PC-3 (cell line): ENCODE data around the gene SLC25A27. TPM values are rescaled to one million over a fixed set of nuclear protein-coding genes. Genes with fewer than 3 reads are reported as not detected.

Experiments used
- ATAC-seq: fragments of 200-7000 bp; cut with Tn5 transposase; 2 replicates; pipeline ENCODE4 v1.9.1; 2020; ENCODE audit warnings: mild to moderate bottlenecking, moderate library complexity
- BruUV-seq: library from RNA; stranded (reverse); fragments of 400-500 nt; replicated peaks from 2 replicates; lab custom pipeline; 2021; lab: Mats Ljungman, UMichigan
- CTCF ChIA-PET: fragments of 300-600 bp; sonication (Branson Sonifier 250); formaldehyde crosslinking; loops from one replicate; lab custom pipeline; 2022; ENCODE audit warnings: antibody characterized with exemption; lab: Charles Lee
- POLR2A ChIA-PET: fragments of 300-600 bp; sonication (Branson Sonifier 250); formaldehyde crosslinking; loops from one replicate; lab custom pipeline; 2022; ENCODE audit warnings: antibody characterized with exemption; ENCODE audit not compliant: unreplicated experiment; lab: Charles Lee
- DNase-seq: peaks from one replicate; pipeline ENCODE4 v3.0.0-alpha.2; 2015
- H2AFZ ChIP-seq: fragments of 300-600 bp; sonication (generic); 2 replicates; pipeline ENCODE4 v1.6.0; 2016; ENCODE audit warnings: antibody characterized with exemption, low read length
- H3F3A ChIP-seq: fragments of 300-600 bp; sonication (generic); one replicate; pipeline ENCODE4 v1.6.0; 2017; ENCODE audit warnings: antibody characterized with exemption, low read length, control low read depth, mild to moderate bottlenecking; ENCODE audit not compliant: unreplicated experiment
- H3K27ac ChIP-seq: fragments of 300-600 bp; sonication (generic); 2 replicates; pipeline ENCODE4 v1.5.1; 2016; ENCODE audit warnings: mild to moderate bottlenecking, low read length
- H3K27me3 ChIP-seq: fragments of 300-600 bp; sonication (generic); 2 replicates; pipeline ENCODE4 v1.6.1; 2016; ENCODE audit warnings: low read length, mixed read lengths
- H3K36me3 ChIP-seq: fragments of 300-600 bp; sonication (generic); 2 replicates; pipeline ENCODE4 v1.6.1; 2016; ENCODE audit warnings: low read depth, mixed run types, low read length, mixed read lengths
- H3K4me1 ChIP-seq: fragments of 300-600 bp; sonication (generic); 2 replicates; pipeline ENCODE4 v1.5.1; 2016; ENCODE audit warnings: low read length; ENCODE audit not compliant: insufficient read depth
- H3K4me2 ChIP-seq: fragments of 300-600 bp; sonication (generic); 2 replicates; pipeline ENCODE4 v1.6.0; 2016; ENCODE audit warnings: low read length
- H3K4me3 ChIP-seq: fragments of 300-600 bp; sonication (generic); 2 replicates; pipeline ENCODE4 v1.5.1; 2016; ENCODE audit warnings: mild to moderate bottlenecking, low read length, mixed read lengths
- H3K79me2 ChIP-seq: fragments of 300-600 bp; sonication (generic); 2 replicates; pipeline ENCODE4 v1.6.1; 2017; ENCODE audit warnings: low read length, mixed read lengths
- H3K9ac ChIP-seq: fragments of 300-600 bp; sonication (generic); 2 replicates; pipeline ENCODE4 v1.6.0; 2016; ENCODE audit warnings: mild to moderate bottlenecking, low read length
- H3K9me2 ChIP-seq: fragments of 300-600 bp; sonication (generic); replicated peaks from 2 replicates; pipeline ENCODE4 v1.6.1; 2016; ENCODE audit warnings: mixed run types, low read length, mixed read lengths
- H3K9me3 ChIP-seq: fragments of 300-600 bp; sonication (generic); 2 replicates; pipeline ENCODE4 v1.6.1; 2016; ENCODE audit warnings: low read length, mixed read lengths
- H4K20me1 ChIP-seq: fragments of 300-600 bp; sonication (generic); 2 replicates; pipeline ENCODE4 v1.6.1; 2016; ENCODE audit warnings: low read length, mixed read lengths
- EZH2 ChIP-seq: fragments of 300-600 bp; sonication (generic); IDR thresholded peaks from one replicate; pipeline ENCODE4 v1.6.1; 2017; ENCODE audit warnings: antibody characterized with exemption, mild to moderate bottlenecking, low read length; ENCODE audit not compliant: unreplicated experiment
- EZH2phosphoT487 ChIP-seq: fragments of 300-600 bp; sonication (generic); IDR thresholded peaks from 2 replicates; pipeline ENCODE4 v1.6.1; 2018; ENCODE audit warnings: mild to moderate bottlenecking, antibody characterized with exemption, low read length, borderline replicate concordance
- intact Hi-C: fragments of 100-400 bp; cut with micrococcal nuclease; formaldehyde crosslinking; loops from 2 replicates; pipeline ENCODE4 v1.9.0; 2023
- total RNA-seq: library from RNA; depleted of rRNA; stranded (reverse); fragments of >200 nt; gene quantifications from 2 replicates; pipeline ENCODE4 v1.2.3, GENCODE V29; 2014
- TF ChIP-seq, protein P1 (sequence below): fragments of 300-600 bp; sonication (generic); conservative IDR thresholded peaks from 2 replicates; pipeline ENCODE4 v1.5.1; 2017; ENCODE audit warnings: antibody characterized with exemption, low read depth, mild to moderate bottlenecking, low read length

SLC25A27 gene
- total RNA-seq, 1 experiment from 2014 or later: 3.8 TPM

DNA sequence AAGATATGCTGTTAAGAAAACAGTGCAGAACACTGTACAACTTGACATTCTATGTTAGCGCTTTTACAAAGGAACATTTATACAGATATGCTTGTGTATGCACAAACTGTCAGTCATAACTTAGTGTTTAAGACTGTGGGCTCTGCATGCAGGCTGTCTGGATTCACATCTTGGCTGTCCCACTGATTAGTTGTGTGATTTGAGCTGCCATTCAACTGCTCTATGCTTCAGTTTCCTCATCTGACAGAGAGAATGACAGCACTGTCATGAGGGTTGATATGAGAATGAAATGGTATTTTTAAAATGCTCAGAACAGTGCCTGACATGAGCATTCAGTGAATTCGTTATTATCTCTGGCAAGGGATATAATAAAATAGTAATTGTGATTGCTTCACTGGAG, 8.7 kb downstream of the SLC25A27 start:
- Histone ChIP-seq H3K4me2 (no peak overlapping the region), H3K4me3 (no peak overlapping the region), H2AFZ (no peak overlapping the region), H3K27ac (no peak overlapping the region), H3K9me3 (no peaks in the 10 kb centered on the region), H3F3A (no peaks in the 10 kb centered on the region), H3K9ac (no peak overlapping the region), H3K9me2 (no peaks in the 10 kb centered on the region), H3K27me3 (no peaks in the 10 kb centered on the region), H4K20me1 (no peaks in the 10 kb centered on the region), H3K4me1 (no peaks in the 10 kb centered on the region), H3K36me3 (no peaks in the 10 kb centered on the region), H3K79me2 (no peaks in the 10 kb centered on the region)
- intact Hi-C loops: no loop called here
- ChIA-PET POLR2A (no interaction called here), CTCF (no interaction called here)
- no peak for ATAC-seq
- BruUV-seq: no TSS peak
- DNase-seq: no peak
- TF ChIP-seq EZH2phosphoT487 (no peak), EZH2 (no peak)
- TF ChIP-seq, protein P1, sequence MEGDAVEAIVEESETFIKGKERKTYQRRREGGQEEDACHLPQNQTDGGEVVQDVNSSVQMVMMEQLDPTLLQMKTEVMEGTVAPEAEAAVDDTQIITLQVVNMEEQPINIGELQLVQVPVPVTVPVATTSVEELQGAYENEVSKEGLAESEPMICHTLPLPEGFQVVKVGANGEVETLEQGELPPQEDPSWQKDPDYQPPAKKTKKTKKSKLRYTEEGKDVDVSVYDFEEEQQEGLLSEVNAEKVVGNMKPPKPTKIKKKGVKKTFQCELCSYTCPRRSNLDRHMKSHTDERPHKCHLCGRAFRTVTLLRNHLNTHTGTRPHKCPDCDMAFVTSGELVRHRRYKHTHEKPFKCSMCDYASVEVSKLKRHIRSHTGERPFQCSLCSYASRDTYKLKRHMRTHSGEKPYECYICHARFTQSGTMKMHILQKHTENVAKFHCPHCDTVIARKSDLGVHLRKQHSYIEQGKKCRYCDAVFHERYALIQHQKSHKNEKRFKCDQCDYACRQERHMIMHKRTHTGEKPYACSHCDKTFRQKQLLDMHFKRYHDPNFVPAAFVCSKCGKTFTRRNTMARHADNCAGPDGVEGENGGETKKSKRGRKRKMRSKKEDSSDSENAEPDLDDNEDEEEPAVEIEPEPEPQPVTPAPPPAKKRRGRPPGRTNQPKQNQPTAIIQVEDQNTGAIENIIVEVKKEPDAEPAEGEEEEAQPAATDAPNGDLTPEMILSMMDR: no peak

- Histone ChIP-seq H3K4me1 (no peaks in the 10 kb centered on the region), H3K4me2 (no peak overlapping the region)
- CTCF ChIA-PET: no interaction called here
Measured at GRCh38 chr6:46667377-46667776, 14.6 kb downstream of the SLC25A27 start.

DNA sequence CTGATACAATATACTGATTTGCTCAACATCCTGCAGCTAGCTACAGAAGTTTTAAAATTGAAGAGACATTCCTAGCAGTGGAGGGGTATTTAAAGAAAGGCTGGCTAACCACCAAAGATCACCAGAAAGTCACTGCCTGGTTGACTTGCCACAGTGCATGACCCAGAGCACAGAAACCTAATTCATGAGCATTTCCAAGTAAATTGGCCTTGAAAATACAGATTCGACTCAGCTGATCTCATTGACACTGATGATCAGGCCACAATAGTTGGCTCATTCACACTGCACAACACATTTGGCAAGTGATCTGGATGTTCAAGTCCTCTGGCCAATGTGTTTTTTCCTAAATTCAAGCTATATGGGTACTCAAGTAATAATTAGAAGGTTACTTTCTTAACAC, 21.6 kb downstream of the SLC25A27 start:
- Histone ChIP-seq H2AFZ (no peak overlapping the region), H3K9me2 (no peaks in the 10 kb centered on the region), H4K20me1 (no peaks in the 10 kb centered on the region), H3K4me3 (no peak overlapping the region), H3K4me2 (no peak overlapping the region), H3F3A (no peaks in the 10 kb centered on the region), H3K36me3 (no peaks in the 10 kb centered on the region), H3K9ac (no peak overlapping the region), H3K9me3 (no peaks in the 10 kb centered on the region), H3K27ac (no peak overlapping the region), H3K79me2 (no peaks in the 10 kb centered on the region), H3K27me3 (no peaks in the 10 kb centered on the region), H3K4me1 (no peaks in the 10 kb centered on the region)
- CTCF ChIA-PET: interaction anchor here (0.5 kb wide), 1 partner anchor 240 kb away, joined by 3 read pairs; no protein-coding TSS in a partner anchor
- no peak for DNase-seq
- POLR2A ChIA-PET: no interaction called here
- no peak for TF ChIP-seq EZH2phosphoT487
- no peak for TF ChIP-seq EZH2
- TF ChIP-seq, protein P1: no peak
- intact Hi-C loops: no loop called here
- ATAC-seq: no peak
- BruUV-seq: no TSS peak

More at GRCh38 chr6:46667377-46667776, 14.6 kb downstream of the SLC25A27 start:
- Histone ChIP-seq H3K9me2 (no peaks in the 10 kb centered on the region), H3F3A (no peaks in the 10 kb centered on the region), H4K20me1 (no peaks in the 10 kb centered on the region), H3K4me3 (no peak overlapping the region), H2AFZ (no peak overlapping the region), H3K27ac (no peak overlapping the region), H3K79me2 (no peaks in the 10 kb centered on the region), H3K27me3 (no peaks in the 10 kb centered on the region), H3K36me3 (no peaks in the 10 kb centered on the region), H3K9ac (no peak overlapping the region), H3K9me3 (no peaks in the 10 kb centered on the region)
- ATAC-seq (no peak), DNase-seq (no peak)
- intact Hi-C loops: no loop called here
- no peak for TF ChIP-seq EZH2
- TF ChIP-seq EZH2phosphoT487: no peak
- TF ChIP-seq, protein P1: no peak
- BruUV-seq: no TSS peak
- POLR2A ChIA-PET: no interaction called here
